Lower leg skin (tissue), 4 donors: ENCODE measurements around the gene CNRIP1. TPM values are rescaled to one million over a fixed set of nuclear protein-coding genes. Genes with fewer than 3 reads are reported as not detected.

Source experiments
- total RNA-seq, 4 donors: library from RNA; depleted of rRNA; stranded (reverse); fragments of >200 nt; gene quantifications; one replicate each; pipeline ENCODE4 v1.1.0, GENCODE V29; 2016

CNRIP1 gene
- total RNA-seq, 4 donors from 2014 or later: 5.7 to 12.8 (median 7.8) TPM

Other genes with a start within 250 kb of the CNRIP1 start
- gene PNO1, start 162.1 kb downstream of the CNRIP1 start, total RNA-seq: 10 to 100 TPM in 3 of 4 donors, 1 to 10 TPM in 1; 7.8 to 18.5 (median 13.8) TPM
- gene PPP3R1, start 67.4 kb downstream of the CNRIP1 start, total RNA-seq: 10 to 100 TPM; 31.0 to 42.4 (median 34.7) TPM
- 1 to 10 TPM; 1.3 to 3.0 (median 2.2) TPM for gene PLEK, start 45.3 kb upstream of the CNRIP1 start, total RNA-seq
- 1 to 10 TPM in 3 of 4 donors, under 1 TPM in 1; 0.98 to 2.2 (median 1.7) TPM for gene FBXO48, start 147.3 kb upstream of the CNRIP1 start, total RNA-seq
- 10 to 100 TPM in 2 of 4 donors, 1 to 10 TPM in 2; 7.5 to 12.9 (median 9.5) TPM for gene APLF, start 147.6 kb upstream of the CNRIP1 start, total RNA-seq